Germinal center (tissue), 1 donor: ENCODE results near the gene RBM5.

Experiments used
- DNase-seq: peaks from one replicate; pipeline ENCODE4 v3.0.0; 2012; ENCODE audit warnings: mixed read lengths, low spot score

The RBM5 gene

DNA sequence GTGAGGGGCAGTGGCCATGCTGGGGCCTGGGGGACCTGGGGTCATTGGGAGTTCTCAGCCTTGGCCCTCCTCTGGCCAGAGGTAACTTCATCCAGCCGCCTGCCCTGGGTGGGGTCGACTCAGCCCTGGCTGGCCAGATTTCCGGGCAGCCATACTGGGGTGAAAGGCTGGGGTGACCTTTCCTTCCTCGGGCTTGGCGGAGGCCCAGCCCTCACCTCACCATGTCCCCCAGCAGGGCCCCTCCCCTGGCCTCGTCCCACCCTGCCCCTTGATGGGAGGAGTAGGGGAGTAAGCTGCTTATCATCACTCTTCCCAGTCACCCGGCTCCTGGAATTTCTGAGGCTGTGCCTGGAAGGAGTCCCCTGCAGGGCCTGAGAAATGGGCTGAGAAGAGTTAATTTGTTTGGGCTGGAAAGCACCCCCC, 71.9 kb downstream of the RBM5 start:
- DNase-seq: no peak

DNA sequence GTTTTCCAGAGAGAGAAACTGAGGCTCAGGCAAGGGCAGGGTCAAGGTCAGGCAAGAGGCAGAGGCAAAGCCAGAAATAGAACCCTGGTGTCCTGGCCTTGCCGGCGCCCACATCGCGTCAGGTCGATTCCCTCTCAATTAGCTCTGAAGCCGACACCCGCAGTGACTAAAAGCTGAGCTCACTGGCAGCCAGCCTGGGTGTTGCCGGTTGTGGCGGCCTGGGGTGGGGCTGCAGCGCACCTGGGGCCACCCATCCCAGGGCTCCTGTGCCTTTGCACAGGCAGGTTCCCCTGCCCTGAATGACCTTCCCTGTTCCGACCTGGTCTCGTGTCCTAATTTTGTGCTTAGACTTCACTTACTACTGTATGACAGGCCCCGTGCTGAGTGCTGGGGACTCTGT, 72.6 kb downstream of the RBM5 start:
- DNase-seq: no peak

- DNase-seq: no peak
Observed at GRCh38 chr3:50162034-50162883, 73.5 kb downstream of the RBM5 start.

DNA sequence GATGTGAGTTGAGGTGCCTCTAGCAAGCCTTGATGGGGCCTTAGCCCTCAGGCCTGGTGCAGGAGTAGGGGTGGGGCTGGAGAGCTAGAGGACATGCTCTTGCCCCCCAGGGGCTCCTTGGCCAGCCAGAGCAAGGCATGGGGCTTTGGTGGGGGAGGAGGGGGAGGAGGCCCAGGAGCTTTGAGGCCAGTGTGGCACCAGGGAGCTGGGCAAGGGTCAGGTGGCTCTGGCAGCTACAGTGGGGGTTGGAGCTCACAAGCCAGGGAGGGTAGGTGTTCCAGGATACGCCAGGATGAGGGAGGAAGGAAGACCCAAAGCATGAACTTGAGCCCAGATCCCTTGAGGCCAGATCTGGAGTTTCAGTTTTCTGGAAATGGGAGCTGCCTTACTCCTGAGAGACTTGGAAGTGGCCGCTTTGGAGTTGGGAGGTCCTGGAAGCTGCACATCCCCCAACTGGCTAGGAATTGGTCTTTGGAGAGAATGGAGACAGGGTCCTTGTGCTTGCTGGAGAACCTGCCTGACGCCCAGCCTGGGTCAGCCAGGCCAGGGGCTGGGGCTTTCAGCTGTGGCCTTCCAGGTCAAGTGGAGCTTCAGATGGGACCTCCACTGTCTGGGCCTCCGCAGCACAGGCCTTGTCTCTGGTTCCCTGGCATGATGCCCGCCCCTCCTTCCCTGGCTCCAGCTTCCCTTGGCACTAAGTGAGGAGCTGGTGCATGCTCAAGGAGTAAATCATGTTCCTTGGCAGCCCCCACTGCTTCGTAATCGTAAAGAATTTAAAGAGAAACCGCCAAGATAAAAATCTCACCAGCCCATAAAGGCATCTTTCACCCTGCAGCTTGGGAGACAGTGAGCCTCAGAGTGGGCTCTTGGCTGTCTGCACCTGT, 75.1 kb downstream of the RBM5 start:
- no peak for DNase-seq

DNA sequence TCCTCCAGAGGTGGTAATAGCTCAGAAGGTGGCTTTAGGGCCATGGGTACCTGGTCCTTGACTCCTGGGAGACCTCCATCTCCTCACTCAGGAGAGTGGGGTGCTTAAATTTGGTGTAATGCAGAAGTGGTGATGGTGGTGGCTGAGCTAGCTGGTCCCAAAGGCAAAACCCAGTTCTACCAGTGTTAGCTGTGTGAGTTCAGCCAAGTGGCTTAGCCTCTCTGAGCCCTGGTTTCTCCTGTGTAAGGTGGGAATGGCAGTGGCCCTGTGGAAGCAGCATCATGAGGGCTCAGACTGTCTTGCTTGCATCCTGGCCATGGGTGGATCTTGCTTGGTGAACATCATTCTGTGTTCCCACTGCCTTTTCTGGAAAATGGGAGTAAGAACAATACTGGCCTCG, 75.8 kb downstream of the RBM5 start:
- no peak for DNase-seq

DNA sequence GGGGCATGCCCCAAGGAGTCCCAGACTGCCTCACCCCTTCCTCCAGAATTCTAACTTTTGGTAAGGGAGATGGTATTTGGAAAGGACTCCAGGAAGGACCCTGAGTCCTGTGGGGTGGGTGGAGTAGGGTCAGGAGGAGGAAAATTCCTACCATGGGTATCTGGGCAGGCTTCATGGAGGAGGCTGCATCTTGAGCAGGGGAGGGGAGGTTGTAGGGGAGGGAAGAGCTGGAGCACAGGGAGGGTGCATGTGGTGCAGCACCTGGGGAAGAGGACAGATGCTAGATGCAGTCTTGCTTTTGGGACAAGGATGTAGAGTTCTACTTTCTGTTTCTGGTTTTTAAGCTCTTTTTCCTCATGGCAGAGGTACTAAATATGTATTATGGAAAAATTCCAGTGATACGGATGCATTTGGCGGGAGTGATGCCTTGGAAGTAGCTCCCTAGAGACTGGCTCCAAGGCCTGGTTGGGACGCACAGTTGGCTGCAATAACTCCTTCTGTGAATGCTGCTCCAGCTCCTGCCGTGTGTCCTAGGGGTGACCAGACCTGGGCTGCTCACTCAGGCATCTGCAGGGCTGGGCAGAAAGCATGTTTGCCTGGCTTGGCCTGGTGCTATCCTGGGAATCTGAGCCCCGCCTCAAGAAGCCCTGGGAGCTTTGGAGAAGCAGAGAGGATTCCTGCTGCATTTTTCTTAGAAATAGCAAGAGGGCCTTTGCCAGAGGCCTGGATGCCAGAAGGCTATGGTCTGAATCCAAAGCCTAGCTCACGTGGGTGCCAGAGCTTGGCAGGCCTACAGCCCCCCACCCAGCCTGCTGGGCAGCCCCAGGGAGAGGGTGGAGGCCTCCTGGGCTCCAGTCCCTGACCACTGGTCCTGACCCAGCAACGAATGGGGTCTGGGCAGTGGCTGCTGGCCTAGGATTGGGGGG, 76.5 kb downstream of the RBM5 start:
- DNase-seq: no peak

DNA sequence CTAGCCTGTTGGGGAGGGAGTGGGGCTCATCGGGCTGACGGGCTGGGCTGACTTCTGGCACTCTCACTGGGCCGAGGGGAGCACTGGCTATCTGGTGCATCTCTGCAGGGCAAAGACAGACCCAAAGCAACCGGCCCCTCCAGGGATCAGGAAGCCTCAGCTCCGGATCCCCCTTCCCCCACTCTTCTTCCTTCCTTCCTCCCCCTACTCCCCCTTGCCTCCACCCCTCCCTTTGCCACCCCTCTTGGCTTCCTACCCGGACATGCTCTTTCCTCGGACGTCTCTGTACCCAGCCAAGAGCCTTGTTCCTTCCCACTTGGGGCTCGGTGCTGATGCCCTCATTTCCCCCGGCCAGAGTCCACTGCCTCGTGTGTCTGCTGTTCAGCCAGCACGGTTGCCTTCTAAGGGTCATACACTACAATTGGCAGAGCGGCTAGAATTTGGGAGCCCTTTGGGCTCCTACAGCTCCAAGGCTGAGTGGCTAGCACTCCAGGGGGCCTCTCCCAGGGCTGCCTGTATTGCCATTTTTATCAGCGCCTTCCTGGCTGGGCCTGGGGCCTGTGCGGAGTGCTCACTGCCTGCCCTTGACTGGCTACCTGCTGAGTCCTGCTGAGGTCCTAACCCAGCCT, 77.3 kb downstream of the RBM5 start:
- no peak for DNase-seq

DNA sequence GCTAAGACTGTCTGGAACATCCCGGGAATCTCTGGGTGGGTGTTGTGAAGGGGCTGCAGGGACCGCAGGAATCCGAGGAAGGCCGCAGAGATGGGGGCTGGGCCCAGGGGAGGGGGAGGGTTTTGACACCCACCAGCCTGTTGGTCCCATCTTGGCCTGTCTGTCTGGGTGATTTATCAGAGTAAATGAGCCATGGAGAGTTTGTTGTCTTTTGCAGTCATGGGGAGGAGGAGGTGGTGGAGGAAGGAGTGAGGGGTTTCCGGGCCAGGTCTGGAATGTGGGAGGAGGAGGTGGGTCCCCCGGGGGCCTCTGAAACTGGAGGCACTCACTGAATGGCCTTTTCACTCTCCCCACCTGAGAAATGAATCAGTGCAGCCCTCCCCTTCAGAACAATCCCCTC, 77.9 kb downstream of the RBM5 start:
- DNase-seq: no peak

- no peak for DNase-seq
Observed at GRCh38 chr3:50167069-50167840, 78.5 kb downstream of the RBM5 start.

GRCh38 chr3:50167841-50168209, 79.1 kb downstream of the RBM5 start:
- no peak for DNase-seq

- DNase-seq: no peak
Observed at GRCh38 chr3:50168388-50168787, 79.7 kb downstream of the RBM5 start.
